Hypothalamus (tissue), 51 donors: ENCODE data around the gene HOMEZ.
"Not testable (repeated sequence)": the region's sequence is repeated elsewhere in the genome, so short reads cannot be mapped to it uniquely, and the experiment has no call there.

ENCODE experiments used
- DNase-seq, 51 donors: peaks; one replicate each; lab custom pipeline; 2025; lab: John Stamatoyannopoulos, UW

HOMEZ gene

DNA sequence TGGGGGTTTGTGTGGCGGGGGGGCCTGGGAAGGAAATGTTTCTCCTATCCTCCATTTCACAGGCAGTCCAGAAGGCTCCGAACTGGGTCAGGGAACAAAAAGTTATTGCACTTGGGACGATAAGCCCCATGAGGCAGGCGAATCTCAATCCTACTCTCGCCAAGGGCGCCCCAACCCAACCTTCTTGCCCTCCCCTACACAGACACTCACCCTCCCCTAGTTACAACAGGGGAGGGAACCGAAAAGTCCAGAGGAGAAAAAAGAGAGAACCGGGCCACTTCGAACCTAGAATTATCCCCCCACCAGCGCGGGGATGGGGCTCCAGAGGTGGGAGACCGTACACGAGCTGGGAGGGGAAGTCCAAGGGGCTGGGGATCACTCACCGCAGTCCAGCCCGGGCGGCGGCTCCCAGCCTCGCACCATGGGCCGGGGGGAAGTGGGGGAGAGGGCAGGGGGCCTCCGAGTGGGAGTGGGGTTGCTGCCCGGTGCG lies 357 bp downstream of the HOMEZ start:
- DNase-seq, result peak in 4 of 51 donors; percentile 37 to 49 (median 44)

GRCh38 chr14:23284654-23285529 lies 1.0 kb downstream of the HOMEZ start:
- peak in 1 of 51 donors; percentile 61 for DNase-seq

DNA sequence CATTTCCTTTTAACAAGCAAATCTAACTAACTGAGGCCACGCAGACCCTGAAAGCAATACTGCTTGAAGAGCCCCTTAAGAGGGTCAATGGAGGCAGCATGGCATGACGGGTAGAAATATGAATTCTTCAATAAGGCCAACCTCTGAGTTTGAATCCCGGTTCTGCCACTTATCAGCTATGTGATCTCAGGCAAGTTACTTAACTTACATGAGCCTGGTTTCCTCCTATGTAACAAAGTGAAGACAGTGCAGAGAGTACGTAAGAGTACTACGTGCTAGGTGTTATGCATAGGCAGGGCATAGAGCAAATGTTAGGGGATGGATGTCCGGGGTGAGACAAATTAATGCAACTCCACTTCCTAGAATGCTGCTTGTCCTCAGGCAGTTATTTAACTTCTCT lies 4.7 kb downstream of the HOMEZ start:
- DNase-seq, result no peak

GRCh38 chr14:23277928-23278327 lies 8.0 kb downstream of the HOMEZ start:
- not testable (repeated sequence) for DNase-seq

DNA sequence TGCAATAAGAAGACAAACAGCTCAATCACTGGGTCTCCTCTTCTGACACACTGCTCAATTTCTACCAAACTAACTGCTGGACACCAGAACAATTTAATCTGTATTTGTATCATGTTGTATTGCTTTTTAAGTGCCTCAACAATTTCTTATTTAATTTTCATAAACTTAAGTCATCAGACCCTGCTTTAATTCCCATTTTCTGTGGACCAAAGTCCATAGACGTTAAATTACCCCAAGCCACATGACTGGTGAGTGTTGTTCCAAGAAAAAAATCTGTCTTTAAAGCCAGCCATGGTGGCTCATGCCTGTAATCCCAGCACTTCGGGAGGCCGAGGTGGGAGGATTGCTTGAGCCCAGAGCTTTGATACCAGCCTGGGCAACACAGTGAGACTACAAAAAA lies 8.7 kb downstream of the HOMEZ start:
- no peak for DNase-seq

DNA sequence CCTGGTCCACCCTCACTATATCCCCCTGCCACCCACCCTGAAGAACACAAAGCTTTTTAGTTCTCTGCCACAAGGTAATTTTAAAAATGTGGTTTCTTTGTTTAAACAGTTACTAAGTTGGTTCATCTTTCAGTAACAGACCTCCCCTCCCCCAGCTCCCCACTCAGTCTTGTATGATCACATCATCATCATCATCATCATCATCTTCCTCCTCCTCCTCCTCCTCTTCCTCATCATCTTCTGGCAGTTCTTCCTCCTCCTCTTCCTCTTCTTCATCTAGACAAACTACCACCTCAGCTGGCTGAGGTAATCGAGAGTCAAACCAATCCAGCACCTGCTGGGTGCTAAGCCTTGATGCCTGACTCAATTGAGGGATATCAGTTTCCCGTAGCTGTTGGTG lies 10.5 kb downstream of the HOMEZ start:
- DNase-seq, result no peak

GRCh38 chr14:23269193-23269592 lies 16.7 kb downstream of the HOMEZ start:
- no peak for DNase-seq

DNA sequence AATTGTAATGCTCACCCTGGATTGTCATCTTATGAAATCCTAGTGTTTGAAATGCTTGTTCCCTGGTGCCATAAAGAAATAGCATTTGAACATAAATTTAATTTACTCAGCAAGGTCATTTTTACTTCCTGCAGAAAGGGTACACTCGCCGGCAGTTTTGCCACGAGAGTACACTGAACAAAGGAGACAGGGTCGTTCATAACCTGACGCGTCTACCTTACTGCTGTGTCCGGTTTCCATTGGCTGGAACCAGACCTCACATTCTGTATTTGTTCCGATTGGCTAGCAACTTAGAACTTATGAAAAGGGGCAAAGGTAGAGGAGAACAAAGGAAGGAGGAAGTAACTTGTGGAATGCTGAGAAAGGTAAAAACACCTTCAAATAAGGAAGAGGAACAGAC lies 25.1 kb downstream of the HOMEZ start:
- DNase-seq, result not testable (repeated sequence)

DNA sequence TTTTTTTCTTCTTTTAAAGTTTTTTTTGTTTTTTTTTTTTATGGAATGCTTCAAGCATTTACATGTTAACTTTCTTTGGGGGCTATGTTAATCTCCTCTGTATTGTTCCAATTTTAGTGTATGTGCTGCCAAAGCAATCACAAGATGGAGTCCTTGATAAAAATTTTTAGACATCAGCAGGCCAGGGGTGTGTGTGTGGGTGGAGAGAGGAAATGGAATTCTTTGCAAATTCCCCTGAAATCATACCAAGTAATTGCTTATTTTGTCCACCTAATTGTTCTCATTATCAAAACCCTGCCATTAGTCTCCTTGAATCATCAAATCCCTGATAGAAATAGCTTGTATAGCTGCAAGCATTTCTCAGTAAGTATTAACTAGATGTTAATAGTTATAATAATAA lies 26.5 kb downstream of the HOMEZ start:
- DNase-seq, result no peak

DNA sequence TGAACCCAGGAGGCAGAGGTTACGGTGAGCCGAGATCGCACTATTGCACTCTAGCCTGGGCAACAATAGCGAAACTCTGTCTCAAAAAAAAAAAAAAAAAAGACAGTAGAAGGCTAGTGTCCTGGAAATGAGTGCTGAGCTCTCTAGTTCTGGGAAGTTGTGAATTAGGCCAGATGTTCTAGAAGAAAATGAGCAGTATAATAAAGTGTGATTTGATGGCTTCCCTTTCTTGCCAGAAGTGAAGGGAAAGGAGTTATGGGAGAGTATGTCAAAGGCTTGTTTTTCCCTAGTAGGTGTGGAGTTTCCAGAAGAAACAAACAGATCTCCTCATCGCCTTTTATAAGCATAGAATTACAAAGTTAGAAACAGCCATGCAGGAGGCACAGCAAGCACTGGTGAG lies 27.7 kb downstream of the HOMEZ start:
- no peak for DNase-seq

DNA sequence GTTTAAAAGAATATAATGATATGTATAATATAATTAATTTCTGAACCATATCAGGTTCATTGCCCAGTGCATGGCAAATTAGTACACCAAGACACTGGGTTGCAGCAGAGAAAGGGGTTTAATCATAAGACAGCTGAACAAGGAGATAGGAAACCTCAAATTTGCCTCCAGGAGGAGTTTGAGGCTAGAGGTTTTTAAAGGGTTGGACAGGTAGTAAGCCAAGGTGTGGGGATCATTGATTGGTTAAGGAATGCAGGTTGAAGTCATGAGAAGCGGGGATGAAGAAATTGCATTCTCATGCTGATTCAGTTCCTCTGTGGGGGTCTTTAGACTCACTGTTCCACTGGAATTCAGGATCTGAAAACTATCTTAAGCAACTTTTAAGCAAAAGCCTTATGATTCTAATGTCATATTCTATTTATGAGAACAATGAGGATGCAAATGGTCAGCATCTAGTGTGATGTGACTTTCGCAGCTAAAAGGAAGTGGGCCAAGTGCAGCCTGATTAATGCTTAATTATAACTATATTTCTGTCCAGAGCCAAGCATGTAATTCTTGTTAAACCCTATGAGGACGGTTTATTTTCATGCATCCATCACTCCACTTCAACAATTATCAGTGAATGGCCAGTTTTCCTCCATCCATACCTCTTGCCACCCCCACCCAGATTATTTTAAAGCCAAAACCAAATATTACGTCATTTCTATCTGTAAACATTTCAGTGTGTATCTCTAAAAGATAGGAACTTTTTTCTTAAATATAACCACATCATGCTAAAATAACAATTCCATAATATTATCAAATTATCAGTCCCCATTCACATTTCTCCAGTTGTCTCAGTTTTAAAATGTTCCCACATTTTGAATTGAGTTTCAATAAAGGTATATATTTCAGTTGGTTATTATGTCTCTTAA lies 33.3 kb downstream of the HOMEZ start:
- DNase-seq, result no peak

DNA sequence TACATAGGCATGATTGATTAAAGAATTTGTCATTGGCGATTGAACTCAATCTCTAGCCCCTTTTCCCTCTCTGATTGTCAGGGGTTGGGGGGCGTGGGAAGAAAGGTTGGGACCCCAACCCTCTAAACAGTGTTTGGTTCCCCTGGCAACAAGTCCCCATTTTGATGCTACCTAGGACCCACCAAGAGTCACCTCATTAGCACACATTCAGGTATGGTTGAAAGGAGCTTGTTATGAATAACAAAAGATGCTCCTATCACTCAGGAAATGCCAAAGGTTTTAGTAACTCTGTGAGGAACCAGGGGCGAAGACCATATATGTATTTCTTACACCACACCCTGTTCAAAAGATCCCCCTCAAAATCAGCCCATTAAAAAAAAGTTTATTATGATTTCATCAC lies 33.9 kb downstream of the HOMEZ start:
- no peak for DNase-seq

DNA sequence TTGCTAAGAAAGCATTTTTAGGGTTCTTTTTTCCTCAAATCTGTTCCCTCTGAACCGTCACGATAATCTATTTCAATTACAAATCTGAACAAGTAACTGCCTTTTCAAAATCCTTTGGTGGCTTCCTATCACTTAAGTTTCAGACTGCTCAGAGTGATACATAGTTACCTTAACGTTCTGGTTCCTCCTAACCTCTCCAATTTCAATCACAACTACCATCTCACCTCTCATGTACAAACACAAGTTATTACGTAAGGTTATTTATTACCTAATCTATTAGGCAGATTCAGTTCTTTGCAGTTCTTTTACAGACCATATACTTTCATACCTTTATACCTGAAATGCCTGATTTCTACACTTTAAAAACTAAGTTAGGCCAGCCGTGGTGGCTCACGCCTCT lies 36.1 kb downstream of the HOMEZ start:
- no peak for DNase-seq

- DNase-seq, result no peak
Observed at GRCh38 chr14:23248601-23249000, 37.3 kb downstream of the HOMEZ start.

GRCh38 chr14:23245282-23245681 lies 40.6 kb downstream of the HOMEZ start:
- DNase-seq, result no peak

GRCh38 chr14:23243066-23243465 lies 42.9 kb downstream of the HOMEZ start:
- DNase-seq, result no peak

GRCh38 chr14:23242076-23242475 lies 43.9 kb downstream of the HOMEZ start:
- no peak for DNase-seq

DNA sequence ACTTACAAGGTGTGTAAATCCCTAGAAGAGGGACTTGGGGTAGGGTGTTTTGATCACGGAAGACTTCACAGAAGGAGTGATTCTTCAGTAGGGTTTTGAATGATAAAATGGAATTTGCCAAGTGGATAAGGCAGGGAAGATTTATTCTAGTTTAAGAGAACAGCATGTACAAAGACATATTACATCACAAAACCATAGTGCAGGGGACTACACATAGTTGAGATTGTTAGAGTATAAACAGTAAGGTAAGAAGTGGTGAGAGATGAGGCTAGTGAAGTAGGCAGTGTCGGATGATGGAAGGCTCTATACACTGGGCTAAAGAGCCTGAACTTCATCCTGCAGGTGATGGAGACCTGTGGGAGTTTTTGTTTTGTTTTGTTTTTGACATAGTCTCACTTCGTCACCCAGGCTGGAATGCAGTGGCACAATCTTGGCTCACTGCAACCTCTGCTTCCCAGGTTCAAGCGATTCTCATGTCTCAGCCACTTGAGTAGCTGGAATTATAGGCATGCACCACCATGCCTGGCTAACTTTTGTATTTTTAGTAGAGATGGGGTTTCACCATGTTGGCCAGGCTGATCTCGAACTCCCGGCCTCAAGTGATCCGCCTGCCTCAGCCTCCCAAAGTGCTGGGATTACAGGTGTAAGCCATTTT lies 44.7 kb downstream of the HOMEZ start:
- not testable (repeated sequence) for DNase-seq

DNA sequence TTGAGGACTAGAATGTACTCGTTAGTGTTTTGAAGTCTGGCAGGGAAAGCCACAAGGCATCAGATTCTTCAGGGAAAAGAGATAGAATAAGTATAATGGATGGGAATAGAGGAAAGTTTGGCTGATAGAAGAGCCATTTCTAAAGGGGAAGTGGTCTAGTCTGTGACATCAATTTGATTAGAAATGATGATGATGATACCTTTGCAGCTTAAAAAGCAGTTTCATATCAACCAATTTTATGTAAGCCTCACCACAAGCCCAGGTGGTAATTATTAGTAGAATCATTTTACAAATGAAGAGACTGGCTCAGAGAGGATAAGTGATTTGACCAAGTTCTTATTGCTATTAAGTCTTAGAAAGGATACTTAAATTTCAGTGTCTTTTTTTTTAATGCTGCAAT lies 45.3 kb downstream of the HOMEZ start:
- no peak for DNase-seq

- peak in 46 of 51 donors; percentile 1 to 82 (median 52) for DNase-seq
Observed at GRCh38 chr14:23237772-23238594, 47.9 kb downstream of the HOMEZ start, which contains the start of gene RNF212B. RNF212B (plus strand) TSS chr14:23237936; CDS start chr14:23240346, 2,410 bp downstream.
